Measurements from ENCODE around the gene SNX24. TPM values are rescaled to one million over a fixed set of nuclear protein-coding genes. Genes with fewer than 3 reads are reported as not detected.

The SNX24 gene
- total and polyA plus RNA-seq, 9 of the 15 experiments (the other 6 are each of a cell fraction or from before 2014, with no cell fraction given) = 5.3 to 10.1 (median 7.9) TPM

- no peak for FAIRE-seq
- in situ Hi-C loops (cut with MboI) = no loop called here
- TF ChIP-seq TCF3 (CRISPR knock-in tag; IDR thresholded peaks at IDR 0.05) = no peak
- TF ChIP-seq ZNF511 (CRISPR knock-in tag; IDR thresholded peaks at IDR 0.05) = no peak
- TF ChIP-seq RBM22 (IDR thresholded peaks at IDR 0.05; ENCODE audit: low read depth, low read length, poor library complexity, severe bottlenecking) = no peak
- no peak for TF ChIP-seq FOXM1 (IDR thresholded peaks at IDR 0.05; ENCODE audit: low read depth)
- no peak for TF ChIP-seq FOXM1 (CRISPR knock-in tag; IDR thresholded peaks at IDR 0.05; ENCODE audit: low read depth)
- TF ChIP-seq U2AF2 (optimal IDR thresholded peaks at IDR 0.05; ENCODE audit: low read depth, low read length) = no peak
- no peak for TF ChIP-seq MCM3 (IDR thresholded peaks at IDR 0.05)
- no peak for TF ChIP-seq BRF1 (IDR thresholded peaks at IDR 0.05; ENCODE audit: borderline replicate concordance, extremely low read depth, insufficient read length)
- TF ChIP-seq ZNF717 (CRISPR knock-in tag; IDR thresholded peaks at IDR 0.05) = no peak
- no peak for TF ChIP-seq RBBP5 (IDR thresholded peaks at IDR 0.05; ENCODE audit: borderline replicate concordance, insufficient read depth, low read length, poor library complexity, severe bottlenecking)
- TF ChIP-seq E2F8 (IDR thresholded peaks at IDR 0.05; ENCODE audit: low read depth, partially characterized antibody) = no peak
- no peak for TF ChIP-seq ILK (tag; IDR thresholded peaks at IDR 0.05; ENCODE audit: borderline replicate concordance, low read depth)
- TF ChIP-seq TEAD2 (tag; IDR thresholded peaks at IDR 0.05) = no peak
Observed at GRCh38 chr5:122984425-122984824, 139.0 kb downstream of the SNX24 start.

More at GRCh38 chr5:122984425-122984824, 139.0 kb downstream of the SNX24 start:
- 2% methylated on average over 3 of the region's 3 CpGs for WGBS (ENCODE audit: insufficient coverage, low coverage, missing lambda C conversion rate)
- Histone ChIP-seq H3K4me3 (no peak overlapping the region), H3K9me3 (replicated peaks; ENCODE audit: control insufficient read depth, insufficient read depth, low read depth, low read length) (no peaks in the 10 kb centered on the region), H3K4me2 (ENCODE audit: insufficient read depth, low read length) (no peak overlapping the region), H3K9ac (ENCODE audit: insufficient read depth in 1 of 2, low read depth in 2 of 2, low read length in 2 of 2) (no peak overlapping the region), H3K4me1 (replicated peaks in 1 of 2; ENCODE audit: control insufficient read depth in 2 of 2, insufficient read depth in 2 of 2, low read length in 2 of 2) (no peaks in the 10 kb centered on the region), H3K36me3 (ENCODE audit: control insufficient read depth, insufficient read depth, low read length) (no peaks in the 10 kb centered on the region), H3K27me3 (ENCODE audit: control insufficient read depth in 2 of 2, insufficient read depth in 2 of 2, low read length in 2 of 2) (peaks cover 6 to 10% of the 10 kb centered on the region in 2 experiments; a peak in 3 of 5 replicates), H3K79me2 (ENCODE audit: control insufficient read depth, insufficient read depth, low read length) (no peaks in the 10 kb centered on the region), H2AFZ (ENCODE audit: low read depth, low read length) (no peak overlapping the region), H3K9me1 (ENCODE audit: control insufficient read depth, insufficient read depth, low read length) (no peaks in the 10 kb centered on the region), H4K20me1 (replicated peaks; ENCODE audit: control insufficient read depth, insufficient read depth, low read length) (no peaks in the 10 kb centered on the region), H3K27ac (ENCODE audit: extremely low read depth, low read depth, low read length) (no peak overlapping the region)
- no TSS peak for BruUV-seq (replicated peaks)
- ChIA-PET CTCF (ENCODE audit: low intra/inter-chr PET ratio) (no interaction called here), POLR2A (interaction anchor here (0.5 to 1.4 kb wide), 3 partner anchors 8 to 58 kb away, joined by 4 read pairs; no protein-coding TSS in a partner anchor)
- intact Hi-C loops (cut with micrococcal nuclease) = no loop called here
- ATAC-seq (no peak), DNase-seq (ENCODE audit: extremely low read depth in 1 of 4, low spot score in 3 of 4) (no peak)
